Keratinocyte (primary cell): ENCODE results near the gene SH3PXD2A. TPM values are rescaled to one million over a fixed set of nuclear protein-coding genes. Genes with fewer than 3 reads are reported as not detected.

Experiments used
- DNase-seq: peaks from one replicate; pipeline ENCODE4 v3.0.0-alpha.2; 2011; ENCODE audit warnings: low read depth, missing footprints, low spot score
- FAIRE-seq: peaks from 2 replicates; lab custom pipeline; 2011; peaks lifted over from hg19 to GRCh38; lab: Jason Lieb, UNC
- H2AFZ ChIP-seq: 2 replicates; pipeline ENCODE4 v1.6.0; 2012; ENCODE audit warnings: low read length, control low read depth, inconsistent platforms; ENCODE audit not compliant: control insufficient read depth
- H3K27ac ChIP-seq: 2 replicates; pipeline ENCODE4 v1.5.1; 2011; ENCODE audit warnings: low read length; ENCODE audit not compliant: control insufficient read depth, insufficient read depth
- H3K27me3 ChIP-seq: 3 replicates; pipeline ENCODE4 v1.6.0; 2011; ENCODE audit warnings: low read length; ENCODE audit not compliant: control insufficient read depth, insufficient read depth; ENCODE audit errors: extremely low read depth
- H3K36me3 ChIP-seq, 2 experiments: 2 replicates in 1 of 2; 3 replicates in 1 of 2; pipeline ENCODE4 v1.5.1; 2011; ENCODE audit warnings: low read length in 2 of 2, mild to moderate bottlenecking in 1 of 2; ENCODE audit not compliant: control insufficient read depth in 2 of 2, insufficient read depth in 2 of 2; ENCODE audit errors: extremely low read depth in 1 of 2
- H3K4me1 ChIP-seq: 3 replicates; pipeline ENCODE4 v1.5.1; 2011; ENCODE audit warnings: low read length; ENCODE audit not compliant: control insufficient read depth, insufficient read depth; ENCODE audit errors: extremely low read depth
- H3K4me2 ChIP-seq: 3 replicates; pipeline ENCODE4 v1.6.0; 2011; ENCODE audit warnings: low read depth, low read length; ENCODE audit not compliant: control insufficient read depth, insufficient read depth; ENCODE audit errors: extremely low read depth
- H3K4me3 ChIP-seq, 3 experiments: fragments of 200-600 bp in 1 of 3; sonication (generic) in 1 of 3; 2 replicates in 2 of 3; 3 replicates in 1 of 3; pipeline ENCODE4 v1.5.1; 2011 to 2016; ENCODE audit warnings: low read length in 3 of 3, mild to moderate bottlenecking in 3 of 3, control low read depth in 2 of 3, inconsistent platforms in 1 of 3, low read depth in 1 of 3, mixed read lengths in 1 of 3, mixed run types in 1 of 3, moderate library complexity in 1 of 3; ENCODE audit not compliant: control insufficient read depth in 2 of 3, insufficient read depth in 2 of 3; ENCODE audit errors: extremely low read depth in 1 of 3
- H3K79me2 ChIP-seq: 2 replicates; pipeline ENCODE4 v1.6.0; 2012; ENCODE audit warnings: low read length; ENCODE audit not compliant: control insufficient read depth, insufficient read depth
- H3K9ac ChIP-seq: 3 replicates; pipeline ENCODE4 v1.6.0; 2011; ENCODE audit warnings: low read length; ENCODE audit not compliant: control insufficient read depth, insufficient read depth; ENCODE audit errors: extremely low read depth
- H3K9me1 ChIP-seq: 3 replicates; pipeline ENCODE4 v1.6.0; 2011; ENCODE audit warnings: low read length; ENCODE audit not compliant: control insufficient read depth, insufficient read depth; ENCODE audit errors: extremely low read depth
- H3K9me3 ChIP-seq: 2 replicates; pipeline ENCODE4 v1.5.1; 2012; ENCODE audit warnings: low read depth, low read length; ENCODE audit not compliant: control insufficient read depth
- H4K20me1 ChIP-seq: 3 replicates; pipeline ENCODE4 v1.6.0; 2011; ENCODE audit warnings: low read length; ENCODE audit not compliant: control insufficient read depth, insufficient read depth; ENCODE audit errors: extremely low read depth
- CTCF ChIP-seq, 3 experiments: IDR thresholded peaks in 1 of 3; conservative IDR thresholded peaks in 1 of 3; optimal IDR thresholded peaks in 1 of 3; 2 replicates in 2 of 3; 3 replicates in 1 of 3; pipeline versions ENCODE3 to v1.5.1; 2011; ENCODE audit warnings: low read length in 3 of 3, mild to moderate bottlenecking in 3 of 3, moderate library complexity in 2 of 3, control low read depth in 1 of 3, inconsistent platforms in 1 of 3; ENCODE audit not compliant: insufficient read depth in 2 of 3; ENCODE audit errors: extremely low read depth in 1 of 3
- EZH2 ChIP-seq: IDR thresholded peaks from one replicate; pipeline ENCODE4 v1.6.1; 2012; ENCODE audit warnings: inconsistent platforms, mild to moderate bottlenecking, low read length, moderate library complexity
- dilution Hi-C: fragments of 300-500 bp; cut with MboI; formaldehyde crosslinking; loops from one replicate; pipeline ENCODE4 v1.7.0; 2020; ENCODE audit warnings: low sequenced_read_pairs; ENCODE audit not compliant: extremely low pct_ligation_motif_present
- polyA plus RNA-seq, 5 experiments: library from polyadenylated mRNA; depleted of rRNA in 3 of 5; stranded (reverse) in 3 of 5; stranded (forward) in 1 of 5; unstranded in 1 of 5; fragments of >200 nt; gene quantifications; 1 replicate in 1 of 5; 2 replicates in 3 of 5; 3 replicates in 1 of 5; pipeline versions ENCODE4 v1.2.1 to v1.2.3, GENCODE V29; 2011 to 2012; ENCODE audit warnings: missing spikeins in 2 of 5, low read depth in 1 of 5, low replicate concordance in 1 of 5

The SH3PXD2A gene
- polyA plus RNA-seq, 1 donor (not counting 4 experiments of a cell fraction or from before 2014, with no cell fraction given) = 33.9 TPM

GRCh38 chr10:103849212-103849877 lies 6.0 kb downstream of the SH3PXD2A start:
- Histone ChIP-seq H3K36me3 (peaks cover 20 to 63% of the 10 kb centered on the region in 2 experiments), H4K20me1 (peaks cover 11% of the 10 kb centered on the region), H3K4me3 (peak overlapping the region in 2 of 3 experiments; percentile 11 to 28), H3K9me3 (no peaks in the 10 kb centered on the region), H2AFZ (no peak overlapping the region), H3K27me3 (no peaks in the 10 kb centered on the region), H3K27ac (peak overlapping the region; percentile 76), H3K4me2 (peak overlapping the region; percentile 99), H3K79me2 (peaks cover 99% of the 10 kb centered on the region), H3K4me1 (peaks cover 71% of the 10 kb centered on the region), H3K9me1 (peaks cover 10% of the 10 kb centered on the region), H3K9ac (peak overlapping the region; percentile 89)
- FAIRE-seq (peak; percentile 41), DNase-seq (no peak)
- TF ChIP-seq EZH2 (no peak), CTCF (optimal IDR thresholded peaks at IDR 0.05 in 1 of 3, IDR thresholded peaks at IDR 0.05 in 1 of 3, conservative IDR thresholded peaks at IDR 0.05 in 1 of 3; ENCODE audit: extremely low read depth in 1 of 3, insufficient read depth in 2 of 3, low read length in 3 of 3) (no peak)
- dilution Hi-C loops = no loop called here

- H3K27ac ChIP-seq = peak overlapping the region; percentile 35
- TF ChIP-seq CTCF (optimal IDR thresholded peaks at IDR 0.05 in 1 of 3, IDR thresholded peaks at IDR 0.05 in 1 of 3, conservative IDR thresholded peaks at IDR 0.05 in 1 of 3; ENCODE audit: extremely low read depth in 1 of 3, insufficient read depth in 2 of 3, low read length in 3 of 3) (peak; percentile 42 to 53 (median 42)), EZH2 (no peak)
- peaks cover 85% of the 10 kb centered on the region for H3K4me1 ChIP-seq
- H3K79me2 ChIP-seq = peaks cover 99% of the 10 kb centered on the region
- DNase-seq = no peak
- no peaks in the 10 kb centered on the region for H3K9me3 ChIP-seq
- no peak overlapping the region for H2AFZ ChIP-seq
- H3K4me3 ChIP-seq = no peak overlapping the region
- peaks cover 24% of the 10 kb centered on the region for H4K20me1 ChIP-seq
- H3K4me2 ChIP-seq = no peak overlapping the region
- H3K9me1 ChIP-seq = peaks cover 14% of the 10 kb centered on the region
- H3K9ac ChIP-seq = peak overlapping the region; percentile 10
- H3K36me3 ChIP-seq = peaks cover 20 to 70% of the 10 kb centered on the region in 2 experiments
- dilution Hi-C loops = no loop called here
- no peaks in the 10 kb centered on the region for H3K27me3 ChIP-seq
- FAIRE-seq = no peak
These were observed 7.4 kb downstream of the SH3PXD2A start for GRCh38 chr10:103847909-103848468.
